HG03108 (cell line): Measurements from ENCODE around the gene RHBDF2.

ENCODE experiments used
- ATAC-seq: cut with Tn5 transposase; IDR thresholded peaks from one replicate; pipeline ENCODE4 v1.9.1; 2021; ENCODE audit warnings: moderate library complexity; ENCODE audit not compliant: unreplicated experiment

RHBDF2 gene

GRCh38 chr17:76484228-76484725 lies 16.9 kb downstream of the RHBDF2 start:
- no peak for ATAC-seq

- ATAC-seq, result peak; percentile 54
These were observed 20.1 kb downstream of the RHBDF2 start for GRCh38 chr17:76481071-76481655.

GRCh38 chr17:76480632-76481031 lies 20.6 kb downstream of the RHBDF2 start:
- peak; percentile 5 for ATAC-seq

- ATAC-seq, result no peak
These were observed 21.6 kb downstream of the RHBDF2 start for GRCh38 chr17:76479515-76480060.

- ATAC-seq, result no peak
These were observed 22.3 kb downstream of the RHBDF2 start for GRCh38 chr17:76478730-76479514.

GRCh38 chr17:76478097-76478496 lies 23.1 kb downstream of the RHBDF2 start:
- no peak for ATAC-seq

- ATAC-seq, result no peak
These were observed 23.6 kb downstream of the RHBDF2 start for GRCh38 chr17:76477576-76477975.

- ATAC-seq, result no peak
These were observed 24.5 kb downstream of the RHBDF2 start for GRCh38 chr17:76476736-76477135.

GRCh38 chr17:76475302-76475701 lies 25.9 kb downstream of the RHBDF2 start:
- ATAC-seq, result no peak

GRCh38 chr17:76474894-76475293 lies 26.3 kb downstream of the RHBDF2 start:
- ATAC-seq, result no peak

- no peak for ATAC-seq
These were observed 27.0 kb downstream of the RHBDF2 start for GRCh38 chr17:76474238-76474637.

- ATAC-seq, result no peak
These were observed 27.7 kb downstream of the RHBDF2 start for GRCh38 chr17:76473541-76473985.

- ATAC-seq, result no peak
These were observed 28.5 kb downstream of the RHBDF2 start for GRCh38 chr17:76472726-76473125.

- no peak for ATAC-seq
These were observed 29.0 kb downstream of the RHBDF2 start for GRCh38 chr17:76472258-76472645.

GRCh38 chr17:76471498-76472257 lies 29.5 kb downstream of the RHBDF2 start:
- no peak for ATAC-seq

- no peak for ATAC-seq
These were observed 31.1 kb downstream of the RHBDF2 start for GRCh38 chr17:76469991-76470739.

- no peak for ATAC-seq
These were observed 31.9 kb downstream of the RHBDF2 start for GRCh38 chr17:76469076-76469990.

- ATAC-seq, result no peak
These were observed 32.6 kb downstream of the RHBDF2 start for GRCh38 chr17:76468634-76469010.

- ATAC-seq, result no peak
These were observed 33.2 kb downstream of the RHBDF2 start for GRCh38 chr17:76467809-76468633.
